Retinal pigment epithelial cell (primary cell): ENCODE data around the gene ZNF189.

Experiments used
- DNase-seq: peaks from one replicate; pipeline ENCODE4 v3.0.0-alpha.2; 2010; ENCODE audit warnings: low read depth
- H3K4me3 ChIP-seq: 2 replicates; pipeline ENCODE4 v1.5.1; 2011; ENCODE audit warnings: mild to moderate bottlenecking, low read length, control low read depth, moderate library complexity
- CTCF ChIP-seq: conservative IDR thresholded peaks from 2 replicates; pipeline ENCODE4 v1.5.1; 2011; ENCODE audit warnings: low read depth, low read length, control low read depth, inconsistent platforms

The ZNF189 gene

GRCh38 chr9:101448680-101449070 is 50.0 kb downstream of the ZNF189 start:
- no peak overlapping the region for H3K4me3 ChIP-seq
- no peak for DNase-seq
- no peak for TF ChIP-seq CTCF

GRCh38 chr9:101449071-101449721 is 50.5 kb downstream of the ZNF189 start:
- peak; percentile 24 for DNase-seq
- peak; percentile 69 for TF ChIP-seq CTCF
- H3K4me3 ChIP-seq: peak overlapping the region; percentile 66

- no peak overlapping the region for H3K4me3 ChIP-seq
- DNase-seq: no peak
- no peak for TF ChIP-seq CTCF
Observed at GRCh38 chr9:101450931-101451330, 52.3 kb downstream of the ZNF189 start.

- DNase-seq: no peak
- TF ChIP-seq CTCF: no peak
Observed at GRCh38 chr9:101451498-101451897, 52.8 kb downstream of the ZNF189 start.

GRCh38 chr9:101453776-101454570 is 55.3 kb downstream of the ZNF189 start:
- no peak for TF ChIP-seq CTCF
- no peak for DNase-seq
- no peak overlapping the region for H3K4me3 ChIP-seq

More at GRCh38 chr9:101451498-101451897, 52.8 kb downstream of the ZNF189 start:
- H3K4me3 ChIP-seq: no peak overlapping the region

- H3K4me3 ChIP-seq: no peak overlapping the region
- no peak for DNase-seq
- TF ChIP-seq CTCF: no peak
Observed at GRCh38 chr9:101455656-101456240, 57.1 kb downstream of the ZNF189 start.
